DOHH2 (cell line): ENCODE data around the gene KCNH1.

Source experiments
- EZH2phosphoT487 ChIP-seq: fragments of 200-600 bp; sonication (generic); IDR thresholded peaks from 2 replicates; pipeline ENCODE4 v1.6.1; 2017; ENCODE audit warnings: borderline replicate concordance, mild to moderate bottlenecking, antibody characterized with exemption, low read length, moderate library complexity, mixed read lengths
- TF ChIP-seq, protein P1 (sequence below): fragments of 200-600 bp; sonication (generic); IDR thresholded peaks from one replicate; pipeline ENCODE4 v1.5.1; 2014; ENCODE audit warnings: antibody characterized with exemption, mild to moderate bottlenecking, low read depth, low read length; ENCODE audit not compliant: poor library complexity, severe bottlenecking

- TF ChIP-seq, protein P1, sequence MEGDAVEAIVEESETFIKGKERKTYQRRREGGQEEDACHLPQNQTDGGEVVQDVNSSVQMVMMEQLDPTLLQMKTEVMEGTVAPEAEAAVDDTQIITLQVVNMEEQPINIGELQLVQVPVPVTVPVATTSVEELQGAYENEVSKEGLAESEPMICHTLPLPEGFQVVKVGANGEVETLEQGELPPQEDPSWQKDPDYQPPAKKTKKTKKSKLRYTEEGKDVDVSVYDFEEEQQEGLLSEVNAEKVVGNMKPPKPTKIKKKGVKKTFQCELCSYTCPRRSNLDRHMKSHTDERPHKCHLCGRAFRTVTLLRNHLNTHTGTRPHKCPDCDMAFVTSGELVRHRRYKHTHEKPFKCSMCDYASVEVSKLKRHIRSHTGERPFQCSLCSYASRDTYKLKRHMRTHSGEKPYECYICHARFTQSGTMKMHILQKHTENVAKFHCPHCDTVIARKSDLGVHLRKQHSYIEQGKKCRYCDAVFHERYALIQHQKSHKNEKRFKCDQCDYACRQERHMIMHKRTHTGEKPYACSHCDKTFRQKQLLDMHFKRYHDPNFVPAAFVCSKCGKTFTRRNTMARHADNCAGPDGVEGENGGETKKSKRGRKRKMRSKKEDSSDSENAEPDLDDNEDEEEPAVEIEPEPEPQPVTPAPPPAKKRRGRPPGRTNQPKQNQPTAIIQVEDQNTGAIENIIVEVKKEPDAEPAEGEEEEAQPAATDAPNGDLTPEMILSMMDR = no peak
- no peak for TF ChIP-seq EZH2phosphoT487
Observed at GRCh38 chr1:210796421-210796820, 337.5 kb downstream of the KCNH1 start.
